ENCODE measurements around the gene CEP164. TPM values are rescaled to one million over a fixed set of nuclear protein-coding genes. Genes with fewer than 3 reads are reported as not detected.

Gene CEP164
- total RNA-seq, 1 experiment from 2014 or later, result 47.4 TPM

GRCh38 chr11:117380676-117381075 is 53.0 kb downstream of the CEP164 start:
- CTCF ChIA-PET, result no interaction called here
- POLR2A ChIA-PET, result no interaction called here
- Mint-ChIP-seq H3K36me3 (ENCODE audit: insufficient read depth, unreplicated experiment) (peaks cover 36% of the 10 kb centered on the region), H3K9me3 (ENCODE audit: unreplicated experiment) (no peaks in the 10 kb centered on the region), H3K27ac (ENCODE audit: low read depth, unreplicated experiment) (no peak overlapping the region), H3K27me3 (ENCODE audit: insufficient read depth, unreplicated experiment) (no peaks in the 10 kb centered on the region), H3K4me1 (ENCODE audit: insufficient read depth, unreplicated experiment) (peaks cover 5% of the 10 kb centered on the region), H3K4me3 (ENCODE audit: unreplicated experiment) (no peak overlapping the region)
- no TSS peak for BruUV-seq (replicated peaks)
- TF ChIP-seq, protein P1, sequence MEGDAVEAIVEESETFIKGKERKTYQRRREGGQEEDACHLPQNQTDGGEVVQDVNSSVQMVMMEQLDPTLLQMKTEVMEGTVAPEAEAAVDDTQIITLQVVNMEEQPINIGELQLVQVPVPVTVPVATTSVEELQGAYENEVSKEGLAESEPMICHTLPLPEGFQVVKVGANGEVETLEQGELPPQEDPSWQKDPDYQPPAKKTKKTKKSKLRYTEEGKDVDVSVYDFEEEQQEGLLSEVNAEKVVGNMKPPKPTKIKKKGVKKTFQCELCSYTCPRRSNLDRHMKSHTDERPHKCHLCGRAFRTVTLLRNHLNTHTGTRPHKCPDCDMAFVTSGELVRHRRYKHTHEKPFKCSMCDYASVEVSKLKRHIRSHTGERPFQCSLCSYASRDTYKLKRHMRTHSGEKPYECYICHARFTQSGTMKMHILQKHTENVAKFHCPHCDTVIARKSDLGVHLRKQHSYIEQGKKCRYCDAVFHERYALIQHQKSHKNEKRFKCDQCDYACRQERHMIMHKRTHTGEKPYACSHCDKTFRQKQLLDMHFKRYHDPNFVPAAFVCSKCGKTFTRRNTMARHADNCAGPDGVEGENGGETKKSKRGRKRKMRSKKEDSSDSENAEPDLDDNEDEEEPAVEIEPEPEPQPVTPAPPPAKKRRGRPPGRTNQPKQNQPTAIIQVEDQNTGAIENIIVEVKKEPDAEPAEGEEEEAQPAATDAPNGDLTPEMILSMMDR (IDR thresholded peaks at IDR 0.05; ENCODE audit: unreplicated experiment), result no peak
- intact Hi-C loops (cut with micrococcal nuclease), result loop anchor here (10.0 kb wide), 1 partner anchor 146 kb away; the partner anchor contains the start of genes PCSK7 and RNF214
- DNase-seq (ENCODE audit: unreplicated experiment), result no peak

DNA sequence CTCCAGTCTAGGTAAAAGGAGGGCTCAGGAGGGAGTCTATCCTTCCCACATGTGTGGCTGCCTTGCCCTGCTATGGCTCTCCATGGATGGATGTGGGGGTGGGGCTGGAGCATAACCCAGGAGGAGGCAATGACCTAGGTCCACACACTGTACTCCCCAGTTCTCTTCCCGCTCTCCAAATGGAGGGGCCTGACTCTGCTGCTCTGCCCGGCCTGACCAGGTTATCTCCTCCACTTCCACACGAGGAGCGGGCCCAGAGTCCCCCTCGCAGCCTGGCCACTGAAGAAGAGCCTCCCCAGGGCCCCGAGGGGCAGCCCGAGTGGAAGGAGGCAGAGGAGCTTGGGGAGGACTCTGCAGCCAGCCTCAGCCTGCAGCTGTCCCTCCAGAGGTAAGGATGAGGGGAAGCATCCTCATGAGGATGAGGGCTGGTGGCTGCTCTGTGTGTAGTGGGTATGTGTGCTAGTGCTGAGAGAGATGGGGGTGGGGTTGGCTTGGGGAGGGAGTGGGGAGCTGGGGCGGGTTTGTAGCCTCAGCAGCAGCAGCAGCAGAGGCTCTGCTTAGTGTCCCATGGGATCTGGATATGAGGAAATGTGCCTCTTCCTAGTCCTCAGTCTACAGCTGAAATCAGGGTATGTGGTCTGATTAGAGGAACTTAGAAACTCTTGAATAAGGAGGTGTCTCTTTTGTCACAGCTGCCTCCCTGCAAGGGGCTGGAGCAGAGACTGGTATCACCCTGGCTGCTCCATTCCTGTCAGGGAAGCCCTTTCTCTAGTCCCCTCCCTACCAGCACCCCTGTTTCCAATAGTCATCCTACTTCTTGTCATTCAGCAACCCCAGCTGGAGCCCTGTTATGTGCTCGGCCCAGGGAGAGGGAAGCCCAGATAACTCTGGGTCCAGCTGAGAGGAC is 54.1 kb downstream of the CEP164 start:
- peaks cover 37% of the 10 kb centered on the region for H3K36me3 Mint-ChIP-seq (ENCODE audit: insufficient read depth, unreplicated experiment)
- no peaks in the 10 kb centered on the region for H3K27me3 Mint-ChIP-seq (ENCODE audit: insufficient read depth, unreplicated experiment)
- BruUV-seq (replicated peaks), result no TSS peak
- TF ChIP-seq, protein P1 (IDR thresholded peaks at IDR 0.05; ENCODE audit: unreplicated experiment), result no peak
- no peak for DNase-seq (ENCODE audit: unreplicated experiment)
- no peak overlapping the region for H3K27ac Mint-ChIP-seq (ENCODE audit: low read depth, unreplicated experiment)
- no peaks in the 10 kb centered on the region for H3K9me3 Mint-ChIP-seq (ENCODE audit: unreplicated experiment)
- H3K4me3 Mint-ChIP-seq (ENCODE audit: unreplicated experiment), result no peak overlapping the region
- intact Hi-C loops (cut with micrococcal nuclease), result loop anchor here (10.0 kb wide), 1 partner anchor 147 kb away; the partner anchor contains the start of genes PCSK7 and RNF214
- POLR2A ChIA-PET, result interaction anchor here (0.7 kb wide), 1 partner anchor 12 kb away, joined by 3 read pairs; no protein-coding TSS in a partner anchor
- H3K4me1 Mint-ChIP-seq (ENCODE audit: insufficient read depth, unreplicated experiment), result peaks cover 5% of the 10 kb centered on the region
- CTCF ChIA-PET, result interaction anchor here (0.6 to 0.7 kb wide), 2 partner anchors 45 to 565 kb away, joined by 3 read pairs; no protein-coding TSS in a partner anchor

DNA sequence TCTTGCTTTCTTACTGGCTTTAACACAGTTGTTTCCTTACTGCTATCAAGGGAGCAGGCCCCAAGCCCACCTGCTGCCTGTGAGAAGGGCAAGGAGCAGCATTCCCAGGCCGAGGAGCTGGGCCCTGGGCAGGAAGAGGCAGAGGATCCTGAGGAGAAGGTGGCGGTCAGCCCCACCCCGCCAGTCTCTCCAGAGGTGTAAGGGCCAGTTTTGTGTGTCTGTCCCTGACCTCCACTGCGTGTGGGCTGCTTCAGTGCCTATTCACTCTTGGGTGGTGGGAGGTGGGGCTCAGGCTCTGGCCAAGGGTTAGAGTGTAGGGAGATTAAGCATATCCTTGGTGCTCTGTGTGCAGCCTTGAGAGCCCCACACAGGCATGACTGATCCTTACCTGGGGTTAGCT is 55.1 kb downstream of the CEP164 start:
- intact Hi-C loops (cut with micrococcal nuclease), result loop anchor here (10.0 kb wide), 1 partner anchor 148 kb away; the partner anchor contains the start of genes PCSK7 and RNF214

More for the DNA sequence above, 55.1 kb downstream of the CEP164 start:
- ChIA-PET CTCF (interaction anchor here (0.6 to 0.7 kb wide), 2 partner anchors 44 to 99 kb away, joined by 3 read pairs; no protein-coding TSS in a partner anchor), POLR2A (no interaction called here)
- no peaks in the 10 kb centered on the region for H3K9me3 Mint-ChIP-seq (ENCODE audit: unreplicated experiment)
- TF ChIP-seq, protein P1 (IDR thresholded peaks at IDR 0.05; ENCODE audit: unreplicated experiment), result no peak
- no peak for DNase-seq (ENCODE audit: unreplicated experiment)
- H3K36me3 Mint-ChIP-seq (ENCODE audit: insufficient read depth, unreplicated experiment), result peaks cover 37% of the 10 kb centered on the region
- H3K27ac Mint-ChIP-seq (ENCODE audit: low read depth, unreplicated experiment), result no peak overlapping the region
- peaks cover 5% of the 10 kb centered on the region for H3K4me1 Mint-ChIP-seq (ENCODE audit: insufficient read depth, unreplicated experiment)
- BruUV-seq (replicated peaks), result no TSS peak
- no peaks in the 10 kb centered on the region for H3K27me3 Mint-ChIP-seq (ENCODE audit: insufficient read depth, unreplicated experiment)
- H3K4me3 Mint-ChIP-seq (ENCODE audit: unreplicated experiment), result no peak overlapping the region

All from MCF 10A (cell line).